Measurements from ENCODE around the gene ZNF32.
"Not testable (repeated sequence)": the region's sequence is repeated elsewhere in the genome, so short reads cannot be mapped to it uniquely, and the experiment has no call there.

The ZNF32 gene

DNA sequence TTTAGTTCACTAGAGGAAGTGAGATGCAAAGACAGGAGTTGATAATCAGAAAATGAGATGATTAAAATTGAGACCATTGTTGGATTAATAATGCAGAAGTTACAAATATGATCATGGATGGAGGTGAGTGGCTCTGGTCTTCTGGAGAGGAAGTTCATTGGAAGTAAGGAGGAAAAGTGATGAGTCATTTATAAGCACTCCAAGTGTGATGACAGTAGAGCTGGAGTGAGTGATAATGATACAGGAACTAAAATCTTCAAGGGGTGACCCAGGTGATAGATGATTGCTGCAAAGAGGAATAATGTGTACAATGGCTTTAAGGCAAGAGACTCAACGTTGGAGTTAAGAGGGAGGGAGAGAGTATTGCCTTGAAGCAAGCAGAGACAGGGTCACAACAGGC lies 20.7 kb downstream of the ZNF32 start:
- no peak for DNase-seq (ENCODE audit: low spot score)

DNA sequence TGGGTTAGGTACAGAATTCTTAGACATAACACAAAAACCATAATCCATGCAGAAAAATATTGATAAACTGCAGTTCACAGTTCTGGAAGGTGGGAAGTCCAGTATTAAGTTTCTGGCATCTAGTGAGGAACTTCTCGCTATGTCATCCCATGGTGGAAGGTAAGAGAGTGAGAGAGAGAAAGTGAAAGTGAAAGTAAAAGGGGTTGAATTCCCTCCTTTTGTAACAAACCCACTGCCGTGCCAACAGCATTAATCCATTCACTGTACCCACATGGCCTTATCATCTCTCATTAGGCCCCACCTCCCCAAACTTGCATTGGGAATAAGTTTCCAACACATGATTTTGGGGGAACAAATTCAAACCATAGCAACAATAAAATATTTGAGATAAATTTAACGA lies 25.3 kb downstream of the ZNF32 start:
- DNase-seq (ENCODE audit: low spot score): peak; percentile 30

DNA sequence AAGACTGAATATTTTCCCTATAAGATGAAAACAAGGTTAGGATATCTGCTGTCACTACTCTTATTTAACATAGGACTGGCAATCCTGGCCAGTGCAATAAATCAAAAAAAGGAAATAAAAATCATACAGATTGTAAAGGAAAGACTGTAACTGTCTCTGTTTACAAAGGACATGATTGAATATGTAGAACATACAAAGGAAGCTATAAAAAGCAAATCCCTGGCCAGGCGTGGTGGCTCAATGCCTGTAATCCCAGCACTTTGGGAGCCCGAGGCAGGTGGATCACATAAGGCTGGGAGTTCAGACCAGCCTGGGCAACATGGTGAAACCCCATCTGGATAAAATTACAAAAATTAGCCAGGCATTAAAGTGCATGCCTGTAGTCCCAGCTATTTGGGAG lies 26.6 kb downstream of the ZNF32 start:
- DNase-seq (ENCODE audit: low spot score): no peak

DNA sequence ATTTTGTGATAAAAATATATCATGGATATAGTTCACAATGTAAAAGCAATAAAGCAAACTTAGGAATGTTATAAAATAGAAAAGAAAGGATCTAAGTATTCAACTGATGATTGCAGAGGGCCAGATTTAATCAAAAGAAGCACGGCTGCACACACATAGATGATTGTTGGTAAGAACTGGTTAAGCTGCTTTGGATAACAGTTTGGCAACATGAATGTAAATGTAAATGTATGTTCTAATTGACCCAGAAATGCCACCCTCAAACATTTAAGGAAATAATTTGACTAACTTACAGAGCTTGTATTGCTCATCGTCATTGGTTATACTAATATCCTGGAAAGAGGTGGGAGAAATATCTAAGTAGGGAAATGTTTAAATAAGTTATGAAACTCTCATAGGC lies 29.3 kb downstream of the ZNF32 start:
- no peak for DNase-seq (ENCODE audit: low spot score)

DNA sequence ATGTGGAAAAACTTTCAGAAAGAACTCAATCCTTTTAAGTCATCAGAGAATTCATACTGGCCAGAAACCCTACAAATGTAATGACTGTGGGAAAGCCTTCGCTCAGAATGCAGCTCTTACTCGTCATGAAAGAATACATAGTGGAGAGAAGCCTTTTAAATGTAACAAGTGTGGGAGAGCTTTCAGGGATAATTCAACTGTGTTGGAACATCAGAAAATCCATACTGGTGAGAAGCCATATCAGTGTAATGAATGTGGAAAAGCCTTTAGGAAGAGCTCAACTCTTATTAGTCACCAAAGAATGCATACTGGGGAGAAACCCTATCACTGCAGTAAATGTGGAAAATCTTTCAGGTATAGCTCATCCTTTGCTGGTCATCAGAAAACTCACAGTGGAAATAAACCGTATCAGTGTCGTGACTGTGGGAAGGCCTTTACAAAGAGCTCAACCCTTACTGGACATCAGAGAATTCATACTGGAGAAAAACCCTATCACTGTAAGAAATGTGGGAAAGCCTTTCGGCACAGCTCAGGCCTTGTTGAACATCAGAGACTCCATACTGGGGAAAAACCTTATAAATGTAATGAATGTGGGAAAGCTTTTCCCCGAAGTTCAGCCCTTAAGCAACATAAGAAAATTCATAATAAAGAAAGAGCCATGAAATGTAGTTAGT lies 31.8 kb downstream of the ZNF32 start:
- DNase-seq (ENCODE audit: low spot score): no peak

DNA sequence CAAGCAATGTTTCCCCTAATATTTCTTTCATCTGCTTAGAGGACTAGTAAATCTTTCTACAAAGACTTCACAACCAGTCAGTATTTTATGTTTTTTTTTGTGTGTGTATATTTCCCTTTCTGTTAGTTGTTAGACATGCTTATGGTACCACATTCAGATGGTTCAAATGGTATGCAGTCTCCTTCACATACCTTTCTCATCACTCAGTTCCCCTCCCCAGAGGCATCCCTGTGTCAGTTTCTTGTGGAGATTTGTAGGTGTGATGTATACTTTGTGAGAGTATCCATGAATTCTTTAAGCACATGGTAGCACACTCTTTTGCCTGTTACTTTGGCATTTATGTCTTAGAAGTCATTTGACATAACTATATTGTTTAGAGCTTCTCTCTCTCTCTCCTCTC lies 38.0 kb downstream of the ZNF32 start:
- DNase-seq (ENCODE audit: low spot score): no peak

DNA sequence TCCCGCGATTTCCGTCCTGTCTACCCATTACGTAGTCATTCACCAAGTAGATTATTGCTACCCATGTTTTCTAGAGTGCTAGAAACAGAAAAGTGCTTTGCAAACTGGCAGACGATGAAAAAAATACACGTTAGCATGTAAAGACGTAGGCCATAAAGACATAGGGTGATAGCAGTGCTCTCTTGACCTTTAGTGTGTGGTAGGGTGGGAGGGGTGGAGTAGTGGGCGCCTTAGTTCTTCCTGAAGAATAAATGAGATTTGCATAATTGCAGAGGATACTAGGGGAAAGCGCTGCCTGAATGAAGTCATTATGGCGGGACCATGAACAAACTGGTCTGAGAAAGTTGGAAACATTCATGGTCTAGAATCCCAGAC lies 41.5 kb downstream of the ZNF32 start:
- no peak for DNase-seq (ENCODE audit: low spot score)

DNA sequence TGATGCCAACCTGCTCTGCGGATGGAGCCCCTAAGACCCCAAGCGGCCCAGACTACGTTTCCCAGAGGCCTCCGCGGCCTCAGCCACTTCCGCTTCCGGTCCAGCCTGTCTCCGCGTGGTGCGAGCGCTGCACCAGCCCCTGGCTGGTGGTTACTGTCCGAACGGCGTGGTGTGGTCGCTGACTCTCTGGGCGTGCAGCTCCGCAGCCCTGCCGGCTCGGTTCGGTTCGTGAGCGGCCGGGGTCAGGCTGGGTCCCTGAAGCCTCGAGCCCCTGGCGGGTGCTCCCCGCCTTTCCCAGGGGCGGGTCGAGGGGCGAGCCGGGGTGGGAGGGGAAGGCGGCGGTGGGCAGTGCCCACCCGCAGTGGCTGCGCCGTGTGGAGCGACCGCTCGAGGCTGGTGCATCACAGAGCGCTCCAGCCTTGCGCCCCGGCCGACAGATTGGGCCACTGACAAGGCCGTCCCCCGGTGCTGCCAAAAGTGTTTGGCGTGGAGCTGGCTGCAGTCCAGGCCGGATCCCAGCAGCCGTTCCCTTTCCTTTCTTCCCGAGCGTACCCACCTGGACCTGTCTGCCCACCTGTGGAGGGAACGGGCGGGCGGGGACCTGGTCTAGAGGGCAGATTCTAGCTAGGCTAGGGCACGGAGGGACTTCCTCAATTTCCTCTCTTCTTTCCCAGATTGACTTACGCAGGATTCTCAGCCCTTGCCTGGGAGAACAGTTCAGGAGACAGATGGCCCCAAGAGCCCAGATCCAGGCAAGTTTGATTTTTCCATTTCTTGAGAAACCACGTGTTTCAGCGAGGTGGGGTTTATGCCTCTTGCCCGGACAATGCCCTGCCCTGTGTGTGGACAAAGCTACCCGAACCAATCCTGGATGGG lies 42.1 kb downstream of the ZNF32 start, which contains the start of gene ZNF485:
ZNF485 (plus strand) TSS at position 116 of the 876 bp plus-strand sequence; CDS start at position 729, 613 bp downstream.
- no peak for DNase-seq (ENCODE audit: low spot score)

DNA sequence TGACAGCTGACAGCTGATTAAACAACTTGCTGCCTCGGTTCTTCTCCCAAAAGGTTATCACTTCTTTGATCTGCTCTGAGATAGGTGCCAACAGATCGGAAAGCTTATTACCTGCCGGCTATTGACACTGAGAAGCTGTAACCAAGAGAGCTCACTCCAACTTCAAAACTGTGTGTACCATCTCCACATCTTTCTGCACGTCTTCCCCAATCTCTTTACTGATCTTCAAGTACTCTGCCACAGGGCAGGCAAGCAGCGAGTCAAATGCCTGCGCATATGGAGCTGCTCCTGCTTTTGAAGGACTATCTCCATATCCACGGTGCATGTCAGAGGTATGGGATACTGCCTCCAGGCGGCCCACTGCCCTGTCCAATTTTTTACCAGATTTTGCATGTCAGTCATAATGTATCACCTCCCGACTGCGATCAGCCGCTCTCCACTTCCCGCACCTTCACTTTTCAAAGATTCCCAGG lies 42.8 kb downstream of the ZNF32 start:
- DNase-seq (ENCODE audit: low spot score): no peak

DNA sequence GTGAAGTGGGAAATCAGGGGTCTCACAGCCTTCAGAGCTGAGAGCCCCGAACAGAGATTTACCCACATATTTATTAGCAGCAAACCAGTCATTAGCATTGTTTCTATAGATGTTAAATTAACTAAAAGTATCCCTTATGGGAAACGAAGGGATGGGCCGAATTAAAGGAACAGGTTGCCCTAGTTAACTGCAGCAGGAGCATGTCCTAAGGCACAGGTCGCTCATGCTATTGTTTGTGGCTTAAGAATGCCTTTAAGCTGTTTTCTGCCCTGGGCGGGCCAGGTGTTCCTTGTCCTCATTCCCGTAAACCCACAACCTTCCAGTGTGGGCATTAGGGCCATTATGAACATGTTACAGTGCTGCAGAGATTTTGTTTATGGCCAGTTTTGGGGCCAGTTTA lies 47.1 kb downstream of the ZNF32 start:
- DNase-seq (ENCODE audit: low spot score): not testable (repeated sequence)

DNA sequence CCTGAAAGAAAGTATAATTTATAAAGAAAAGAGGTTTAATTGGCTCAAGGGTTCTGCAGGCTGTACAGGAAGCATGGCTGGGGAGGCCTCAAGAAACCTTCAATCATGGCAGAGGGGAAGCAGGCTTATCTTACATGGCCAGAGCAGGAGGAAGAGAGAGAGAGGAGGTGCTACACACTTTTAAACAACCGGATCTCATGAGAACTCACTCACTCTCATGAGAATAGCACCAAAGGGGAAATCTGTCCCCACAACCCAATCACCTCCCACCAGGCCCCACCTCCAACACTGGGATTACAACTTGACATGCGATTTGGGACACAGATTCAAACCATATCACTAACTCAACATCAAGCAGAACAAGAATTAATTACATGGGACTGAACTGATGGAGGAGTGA lies 49.3 kb downstream of the ZNF32 start:
- DNase-seq (ENCODE audit: low spot score): no peak

DNA sequence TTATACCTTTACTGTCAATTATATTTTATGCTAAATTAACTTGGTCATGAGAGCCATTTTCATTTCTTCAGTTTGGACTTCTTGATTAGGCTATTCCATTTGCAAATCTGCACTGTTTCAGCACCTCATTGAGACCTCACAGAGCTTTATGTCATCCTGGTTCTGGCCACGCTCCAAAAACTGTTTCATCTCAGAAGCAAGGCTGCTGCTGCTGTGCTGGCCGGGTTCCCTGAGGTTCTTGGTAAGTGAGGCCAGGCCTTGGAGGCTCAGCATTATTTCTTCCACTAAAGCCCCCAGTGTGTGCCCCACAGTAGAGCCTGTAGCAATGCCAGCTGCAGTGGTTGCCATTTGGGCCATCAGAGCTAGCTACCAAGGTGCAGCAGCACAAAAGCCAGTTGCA lies 50.2 kb downstream of the ZNF32 start:
- no peak for DNase-seq (ENCODE audit: low spot score)

DNA sequence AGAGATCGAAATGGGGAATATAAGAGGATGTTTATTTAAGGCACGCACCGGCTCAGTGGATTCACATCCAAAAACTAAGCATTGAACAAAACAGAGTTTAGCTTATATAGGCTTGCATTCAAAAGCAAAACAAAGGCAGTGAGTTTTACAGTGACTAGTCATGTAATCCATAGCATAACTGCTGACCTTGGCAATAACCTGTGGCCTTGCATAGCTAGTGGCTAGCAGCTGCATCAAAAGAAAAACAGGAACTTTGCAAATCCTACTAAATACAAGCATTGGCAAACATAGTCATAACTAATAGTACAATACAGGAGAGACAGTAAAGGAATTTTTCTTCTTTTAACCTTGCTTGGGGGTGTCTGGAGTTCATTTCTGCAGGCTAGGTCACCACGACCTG lies 52.1 kb downstream of the ZNF32 start:
- no peak for DNase-seq (ENCODE audit: low spot score)

DNA sequence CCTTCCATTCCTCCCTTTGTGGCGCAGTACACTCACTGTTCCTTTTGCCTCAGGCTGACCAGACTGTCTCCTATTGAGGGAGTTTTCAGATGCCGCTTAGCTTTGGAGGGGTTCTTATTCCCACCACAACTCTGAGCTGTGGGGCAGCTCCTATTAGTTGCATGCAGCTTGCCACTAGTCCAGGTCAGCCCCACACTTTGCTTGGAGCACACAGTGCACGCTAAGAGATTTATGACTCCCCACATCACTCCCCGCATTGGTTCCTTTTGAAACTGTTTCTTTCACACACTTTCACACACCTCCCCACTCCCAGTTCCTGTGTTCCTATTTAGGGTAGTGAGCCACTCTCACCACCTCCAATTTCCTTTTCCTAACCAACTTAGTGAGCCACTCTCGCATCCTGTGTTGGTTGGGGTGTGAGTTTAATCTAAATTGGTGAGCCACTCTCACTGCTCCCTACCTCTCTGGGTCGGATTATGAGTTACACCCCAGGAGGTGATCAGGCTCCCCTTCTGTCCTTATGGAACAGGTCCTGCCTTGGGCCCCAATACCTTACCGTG lies 52.9 kb downstream of the ZNF32 start:
- DNase-seq (ENCODE audit: low spot score): no peak

DNA sequence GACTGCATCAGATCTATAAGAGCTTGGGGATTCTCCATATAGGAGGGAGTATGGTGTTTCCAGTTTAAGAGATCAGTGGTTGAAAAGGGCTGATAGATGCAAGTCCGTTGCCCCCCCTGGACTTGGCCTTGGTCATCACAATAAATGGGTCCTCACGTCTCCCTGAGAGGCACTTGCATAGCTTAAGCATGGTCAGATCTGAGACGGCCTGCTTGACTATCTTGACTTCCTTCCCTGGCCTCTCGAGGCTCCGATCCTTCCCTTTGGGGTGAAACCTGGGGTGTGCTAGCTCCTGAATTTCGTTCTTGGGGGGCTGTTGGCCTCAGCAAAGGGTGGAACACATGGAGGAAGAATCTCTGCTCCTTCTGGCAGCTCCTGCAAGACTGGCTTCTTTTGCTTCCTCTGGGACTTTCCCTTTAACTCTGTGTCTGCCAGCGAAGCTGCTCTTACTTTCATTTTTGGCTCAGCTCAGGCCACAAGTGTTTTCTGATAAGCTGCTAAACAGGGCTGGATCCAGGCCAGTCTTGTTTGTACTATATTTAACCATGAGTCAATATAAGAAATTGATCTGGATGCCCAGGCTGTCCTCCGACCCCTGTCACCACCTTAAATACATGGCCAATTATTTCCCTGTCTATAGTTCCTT lies 53.6 kb downstream of the ZNF32 start:
- no peak for DNase-seq (ENCODE audit: low spot score)
